Stimulated activated CD8-positive, alpha-beta memory T cell treated with anti-CD3 and anti-CD28 coated beads, Interleukin-4, amount 100 ng/mL, for 4 hours (primary cell): ENCODE measurements around the gene MICB.
A peak's percentile ranks its signal among the peaks of the same experiment; 100 is the strongest.

Source experiments
- DNase-seq, 2 donors: peaks; one replicate each; pipeline ENCODE4 v3.0.0-alpha.2; 2020; ENCODE audit warnings: low read depth in 2 of 2, low spot score in 1 of 2

Gene MICB

GRCh38 chr6:31535538-31536324 is 37.8 kb downstream of the MICB start:
- DNase-seq, result no peak

DNA sequence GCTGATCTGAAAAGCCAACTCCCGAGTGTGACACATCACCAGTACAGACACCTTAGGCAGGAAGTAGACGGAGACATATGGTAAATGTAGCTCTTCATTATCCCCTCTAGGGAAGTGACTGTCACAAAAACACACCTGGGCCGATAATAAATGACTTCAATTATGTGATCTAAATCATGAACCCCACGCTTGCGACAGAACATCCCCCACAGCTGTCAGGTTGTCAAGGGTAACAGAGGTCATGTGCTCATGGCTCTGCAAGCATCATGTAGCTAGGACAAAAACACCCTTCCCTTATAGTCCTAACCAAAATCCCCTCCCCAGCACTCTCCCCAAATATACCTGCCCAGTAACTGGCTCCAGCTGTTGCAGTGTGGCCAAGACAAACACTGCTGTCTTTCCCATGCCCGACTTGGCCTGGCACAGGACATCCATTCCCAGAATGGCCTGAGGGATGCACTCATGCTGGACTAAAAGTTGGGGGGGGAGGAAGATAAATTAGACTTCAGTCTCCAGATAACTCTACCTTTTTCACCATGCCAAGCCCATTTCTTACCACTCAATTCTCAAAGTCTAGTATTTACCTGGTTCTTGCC is 41.0 kb downstream of the MICB start:
- DNase-seq, result no peak

DNA sequence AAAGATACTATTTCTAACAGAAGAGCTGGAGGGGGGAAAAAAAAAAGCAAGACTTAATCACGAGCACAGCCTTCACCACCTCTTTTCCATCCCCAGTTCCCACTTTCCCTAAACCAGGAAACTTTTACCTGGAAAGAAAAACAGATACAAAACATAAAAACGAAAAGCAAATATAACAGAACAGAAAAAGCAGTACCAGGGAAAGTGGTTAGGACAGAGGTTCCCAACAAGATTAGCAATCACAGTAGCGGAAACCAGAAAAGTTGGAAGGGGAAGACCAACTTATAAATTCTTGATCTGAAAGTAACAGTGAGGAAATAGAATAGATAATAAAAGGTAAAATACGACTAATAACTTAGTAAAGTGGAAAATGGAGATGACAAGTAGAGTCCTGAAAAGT is 42.7 kb downstream of the MICB start:
- DNase-seq, result no peak

GRCh38 chr6:31541059-31541657 is 43.2 kb downstream of the MICB start:
- peak in 1 of 2 donors; percentile 41 for DNase-seq

DNA sequence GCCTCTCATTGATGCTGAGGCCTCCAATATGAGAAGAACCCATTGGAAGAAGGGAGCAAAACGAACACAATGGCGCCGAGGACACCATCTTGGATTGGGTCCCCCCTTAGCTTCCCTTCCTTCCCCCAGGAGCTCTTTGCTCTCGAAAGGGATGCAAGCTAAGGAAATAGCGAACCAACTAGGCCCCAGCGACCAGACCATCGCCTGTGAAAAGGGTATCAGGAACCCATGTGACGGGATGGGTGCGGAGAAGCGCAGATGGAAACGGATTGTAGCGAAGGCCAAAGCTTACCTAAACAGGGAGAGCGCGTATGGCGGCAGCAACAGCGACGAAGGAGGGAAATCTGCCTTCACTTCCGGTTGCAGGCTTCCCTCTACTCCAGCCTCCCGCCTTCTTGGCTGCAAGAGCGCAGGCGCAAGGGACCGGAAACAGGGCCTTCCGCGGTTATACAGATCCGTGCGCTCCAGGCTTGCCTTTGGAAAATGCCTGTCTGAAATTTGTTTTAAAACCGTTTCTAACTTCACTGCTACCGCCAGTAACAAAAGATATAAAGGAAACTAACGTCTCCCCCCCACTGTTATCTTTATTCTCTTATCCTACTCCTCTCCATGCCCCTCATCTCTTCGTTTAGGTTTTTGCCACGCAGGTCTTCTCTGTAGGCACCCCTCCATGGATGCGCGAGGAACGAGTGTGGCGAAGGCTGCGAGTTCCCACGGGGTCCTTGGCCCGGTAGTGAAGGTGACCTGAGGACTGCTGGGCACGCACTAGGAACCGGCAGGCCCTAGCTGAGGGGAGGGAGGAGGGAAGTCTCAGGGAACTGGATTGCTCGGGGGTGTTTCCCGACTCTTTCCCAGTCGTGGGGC is 43.9 kb downstream of the MICB start, which contains the start of gene DDX39B:
Gene DDX39B, minus strand, starts transcription at position 346 of the 864 bp plus-strand sequence. CDS start 1,471 bp downstream, outside the sequence.
- peak; percentile 82 to 90 for DNase-seq

- no peak for DNase-seq
Observed at GRCh38 chr6:31543639-31544038, 45.7 kb downstream of the MICB start.

DNA sequence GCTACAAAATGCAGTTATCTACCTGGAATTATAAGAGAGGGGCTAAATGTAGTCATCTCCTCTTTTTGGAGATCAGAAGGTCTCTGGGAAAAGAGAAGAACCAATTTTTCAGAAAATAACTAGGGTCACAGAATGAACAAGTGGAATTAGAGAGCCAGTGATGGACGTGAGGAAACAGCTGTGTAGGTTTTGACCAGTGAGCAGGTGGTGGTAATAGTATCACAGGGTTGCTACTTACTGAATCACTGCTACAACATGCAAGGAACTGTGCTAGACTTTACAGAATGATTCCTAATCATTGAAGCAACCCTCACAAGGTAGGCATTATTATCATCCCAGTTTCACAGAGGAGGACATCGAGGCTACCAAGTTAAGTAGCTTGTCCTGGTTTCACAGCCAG is 46.7 kb downstream of the MICB start:
- DNase-seq, result no peak

DNA sequence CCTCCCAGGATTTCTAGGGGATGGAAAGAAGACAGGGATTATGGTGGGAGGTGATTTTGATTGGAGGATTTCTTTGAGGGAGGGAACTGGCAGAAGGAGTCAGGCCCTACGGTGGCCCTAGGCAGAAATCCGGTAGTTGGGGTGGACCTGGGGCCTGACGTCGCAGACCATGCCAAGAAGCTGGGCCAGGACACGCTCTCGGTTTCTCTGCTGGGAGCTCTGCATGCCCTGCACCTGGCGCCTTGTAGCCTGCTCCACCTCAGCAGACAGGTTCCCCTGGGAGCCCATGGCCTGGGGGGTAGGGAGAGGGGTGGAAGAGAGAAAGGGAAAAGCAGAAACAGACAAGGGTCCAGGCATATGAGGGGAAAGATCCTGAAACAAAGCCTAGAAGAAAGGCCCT is 47.3 kb downstream of the MICB start:
- no peak for DNase-seq

GRCh38 chr6:31546339-31546957 is 48.5 kb downstream of the MICB start, which contains the start of gene ATP6V1G2:
Gene ATP6V1G2 (minus strand): TSS chr6:31546608. CDS start chr6:31546559, 49 bp downstream.
- peak; percentile 64 to 70 for DNase-seq

DNA sequence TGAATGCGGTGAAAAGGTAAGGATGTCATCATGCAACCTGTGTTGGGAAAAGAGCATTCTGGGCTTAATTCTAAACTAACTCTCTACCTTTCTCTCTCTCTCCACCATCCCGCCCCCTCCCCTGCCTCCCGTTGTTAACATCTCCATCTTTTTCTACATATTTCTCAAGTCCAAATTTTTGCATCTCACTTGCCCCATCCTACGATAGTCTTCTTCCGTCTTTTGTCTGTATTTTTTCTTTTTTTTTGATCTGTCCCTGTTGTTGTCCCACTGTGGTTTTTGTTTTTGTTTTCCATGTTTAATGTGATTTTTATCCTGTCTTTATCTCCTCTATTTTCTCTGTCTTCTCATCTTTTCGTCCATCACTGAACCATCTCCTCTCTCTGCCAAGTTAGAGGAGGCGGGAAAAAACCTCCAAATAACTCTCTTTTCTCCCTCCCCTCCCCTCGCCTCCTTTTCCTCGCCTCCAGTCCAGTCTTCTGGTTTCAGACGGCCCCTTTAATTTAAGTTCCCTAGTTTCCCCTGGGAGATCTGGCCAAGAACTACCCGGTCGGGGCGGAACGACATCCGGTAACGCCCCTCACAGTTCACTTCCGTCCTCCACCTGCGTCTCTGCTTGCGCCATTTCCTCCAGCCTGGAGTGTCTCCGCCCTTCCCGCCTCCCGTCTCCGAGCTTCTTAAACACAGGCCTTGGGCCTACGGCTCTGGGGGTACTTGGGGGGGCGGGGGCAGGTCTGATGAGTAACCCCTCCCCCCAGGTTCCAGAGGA is 49.2 kb downstream of the MICB start, which contains the start of gene NFKBIL1:
Gene NFKBIL1, plus strand, starts transcription at position 651 of the 769 bp plus-strand sequence. Its CDS starts 87 bp downstream, at position 738.
- DNase-seq, result peak; percentile 76 to 87

DNA sequence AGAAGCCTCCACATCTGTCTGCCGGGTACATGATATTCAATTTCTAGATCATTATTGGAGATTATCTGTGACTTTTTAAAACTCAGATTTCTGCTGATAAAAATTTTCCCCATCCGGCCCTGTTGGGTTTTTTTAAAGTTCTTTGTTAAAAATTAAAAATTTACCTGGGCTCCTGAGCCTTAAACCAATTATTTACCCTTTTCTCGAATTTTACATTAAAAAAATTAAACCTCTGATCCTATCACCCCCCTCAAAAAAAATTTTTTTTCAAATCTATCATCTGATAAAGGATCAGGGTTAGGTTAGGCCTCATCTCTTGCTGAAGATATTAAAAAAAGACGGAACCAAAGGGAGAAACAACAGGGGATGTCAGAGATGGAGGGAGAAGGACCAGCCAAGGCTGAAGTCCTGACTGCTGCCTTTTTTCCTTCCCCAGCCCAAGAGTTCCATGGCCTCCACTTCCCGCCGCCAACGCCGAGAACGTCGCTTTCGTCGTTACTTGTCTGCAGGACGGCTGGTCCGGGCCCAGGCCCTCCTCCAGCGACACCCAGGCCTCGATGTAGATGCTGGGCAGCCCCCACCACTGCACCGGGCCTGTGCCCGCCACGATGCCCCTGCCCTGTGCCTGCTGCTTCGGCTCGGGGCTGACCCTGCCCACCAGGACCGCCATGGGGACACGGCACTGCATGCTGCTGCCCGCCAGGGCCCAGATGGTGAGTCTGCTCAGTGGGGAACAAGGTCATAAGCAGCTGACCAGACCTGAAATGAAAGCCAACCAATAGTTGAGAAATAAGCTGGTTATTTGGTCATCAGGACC is 50.0 kb downstream of the MICB start:
- DNase-seq, result no peak

DNA sequence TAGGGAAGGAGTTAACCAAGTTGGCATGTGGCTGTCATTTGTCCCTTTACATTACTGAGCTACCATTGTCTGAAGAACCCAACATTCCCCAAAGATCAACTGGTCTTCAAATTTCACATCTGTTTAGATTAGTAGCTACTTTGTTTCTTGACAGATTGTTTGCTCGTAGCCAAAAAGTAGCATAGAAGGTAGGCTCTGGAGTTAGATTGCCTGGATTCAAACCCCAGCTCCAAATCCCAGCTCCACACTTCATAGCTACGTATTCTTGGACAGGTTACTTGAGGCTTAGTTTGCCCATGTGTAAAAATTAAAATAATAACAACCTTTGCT is 50.6 kb downstream of the MICB start:
- DNase-seq, result no peak

DNA sequence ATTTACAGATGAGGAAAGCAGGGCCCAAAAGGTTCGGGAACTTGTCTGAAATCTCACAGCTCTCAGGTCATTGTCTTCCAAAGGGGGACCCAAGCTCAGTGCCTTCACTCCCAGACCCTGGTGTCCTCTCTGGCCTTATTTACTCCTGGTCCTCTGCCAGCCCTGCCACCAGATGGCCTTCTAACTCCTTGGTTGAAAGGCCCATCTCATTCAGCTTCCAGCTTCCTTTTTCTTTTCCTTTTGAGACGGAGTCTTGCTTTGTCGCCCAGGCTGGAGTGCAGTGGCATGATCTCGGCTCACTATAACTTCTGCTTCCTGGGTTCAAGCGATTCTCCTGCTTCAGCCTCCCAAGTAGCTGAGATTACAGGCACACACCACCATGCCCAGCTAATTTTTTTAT is 53.4 kb downstream of the MICB start:
- peak in 1 of 2 donors; percentile 40 for DNase-seq

GRCh38 chr6:31556307-31556706 is 58.4 kb downstream of the MICB start:
- DNase-seq, result no peak

GRCh38 chr6:31557443-31558317 is 59.7 kb downstream of the MICB start:
- no peak for DNase-seq

DNA sequence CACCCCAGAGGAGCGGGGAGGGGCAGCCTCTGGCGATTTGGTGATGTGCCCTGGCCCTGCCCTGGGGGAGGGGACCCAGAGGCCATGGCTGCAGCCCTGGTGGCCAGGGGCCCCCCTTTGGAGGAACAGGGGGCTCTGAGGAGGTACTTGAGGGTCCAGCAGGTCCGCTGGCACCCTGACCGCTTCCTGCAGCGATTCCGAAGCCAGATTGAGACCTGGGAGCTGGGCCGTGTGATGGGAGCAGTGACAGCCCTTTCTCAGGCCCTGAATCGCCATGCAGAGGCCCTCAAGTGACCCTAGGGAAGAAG is 60.3 kb downstream of the MICB start:
- no peak for DNase-seq

GRCh38 chr6:31558631-31559500 is 60.9 kb downstream of the MICB start:
- DNase-seq, result peak in 1 of 2 donors; percentile 63
